K562 (cell line): ENCODE results near the gene LLPH. TPM values are rescaled to one million over a fixed set of nuclear protein-coding genes. Genes with fewer than 3 reads are reported as not detected.

Experiments
- CBFA2T3 ChIP-seq: fragments of 450-650 bp; IDR thresholded peaks from 2 replicates; pipeline ENCODE4 v1.6.1; 2017
- CCAR2 ChIP-seq: fragments of 200-400 bp; formaldehyde crosslinking; IDR thresholded peaks from 2 replicates; pipeline ENCODE4 v1.6.1; 2017; ENCODE audit warnings: mild to moderate bottlenecking, low read depth, low read length
- CCNT2 ChIP-seq: IDR thresholded peaks from 2 replicates; pipeline ENCODE4 v1.6.1; 2011; ENCODE audit warnings: borderline replicate concordance, low read depth, mild to moderate bottlenecking, moderate library complexity, mixed read lengths, low read length; ENCODE audit not compliant: insufficient read length; ENCODE audit errors: extremely low read depth
- CLOCK ChIP-seq: fragments of 250-450 bp; sonication (Bioruptor Pico); IDR thresholded peaks from 2 replicates; pipeline ENCODE4 v1.4.0; 2020; ENCODE audit warnings: mild to moderate bottlenecking, moderate library complexity, borderline replicate concordance
- FUS ChIP-seq: fragments of 200-400 bp; formaldehyde crosslinking; optimal IDR thresholded peaks from 2 replicates; pipeline ENCODE3; 2017; ENCODE audit warnings: low read depth, low read length
- KLF16 ChIP-seq: IDR thresholded peaks from 2 replicates; pipeline ENCODE4 v1.6.1; 2016; ENCODE audit warnings: antibody characterized with exemption
- MAFF ChIP-seq: IDR thresholded peaks from 2 replicates; pipeline ENCODE4 v1.6.1; 2012; ENCODE audit warnings: low read length, improper control_type of control experiment
- MAFK ChIP-seq: IDR thresholded peaks from 2 replicates; pipeline ENCODE4 v1.6.1; 2011; ENCODE audit warnings: low read length, improper control_type of control experiment
- PATZ1 ChIP-seq: fragments of 250-450 bp; sonication (Bioruptor Pico); IDR thresholded peaks from 2 replicates; pipeline ENCODE4 v1.5.0; 2020; ENCODE audit warnings: mild to moderate bottlenecking, borderline replicate concordance
- RAD51 ChIP-seq: fragments of 450-650 bp; IDR thresholded peaks from 2 replicates; pipeline ENCODE4 v1.7.1; 2016; ENCODE audit warnings: low read depth, mild to moderate bottlenecking, borderline replicate concordance
- SMARCE1 ChIP-seq: fragments of 450-650 bp; IDR thresholded peaks from 2 replicates; pipeline ENCODE4 v1.7.1; 2016; ENCODE audit warnings: mild to moderate bottlenecking
- STAT5B ChIP-seq: fragments of 250-450 bp; sonication (Bioruptor Pico); IDR thresholded peaks from 2 replicates; pipeline ENCODE4 v1.8.0; 2021; ENCODE audit warnings: mild to moderate bottlenecking, inconsistent platforms
- ZNF277 ChIP-seq: fragments of 250-450 bp; sonication (Bioruptor Pico); IDR thresholded peaks from 2 replicates; pipeline ENCODE4 v1.8.0; 2022; ENCODE audit warnings: inconsistent platforms, mild to moderate bottlenecking, moderate library complexity, borderline replicate concordance
- ZNF561 ChIP-seq: fragments of 450-650 bp; formaldehyde crosslinking; conservative IDR thresholded peaks from 2 replicates; pipeline ENCODE4 v1.4.0; 2020; ENCODE audit warnings: mild to moderate bottlenecking, moderate library complexity
- ZNF609 ChIP-seq: sonication (generic); formaldehyde crosslinking; IDR thresholded peaks from 2 replicates; pipeline ENCODE4 v1.8.1; 2023; ENCODE audit warnings: missing genetic modification reagents, mild to moderate bottlenecking, borderline replicate concordance
- ZNF75A ChIP-seq: fragments of 450-650 bp; formaldehyde crosslinking; IDR thresholded peaks from 2 replicates; pipeline ENCODE4 v1.4.0; 2020; ENCODE audit warnings: mild to moderate bottlenecking
- polyA plus RNA-seq, 8 experiments: library from polyadenylated mRNA; depleted of rRNA in 4 of 8; stranded (reverse) in 5 of 8; unstranded in 3 of 8; fragments of >200 nt; fragmentation: Nextera tagmentation in 2 of 8; fragmentation: Illumina TruSeq in 1 of 8; extraction: Ambion mirVana in 2 of 8; extraction: Trizol in 1 of 8; gene quantifications; 2 replicates each; pipeline versions ENCODE4 v1.2.1 to v1.2.3, GENCODE V29; 2011 to 2014; ENCODE audit warnings: inconsistent platforms in 1 of 8, missing spikeins in 1 of 8
- total RNA-seq, 7 experiments: library from RNA; depleted of rRNA in 6 of 7; stranded (reverse); fragments of >200 nt in 6 of 7; fragmentation: Illumina TruSeq in 2 of 7; extraction: Trizol in 2 of 7; gene quantifications; 2 replicates each; pipeline versions ENCODE4 v1.2.1 to v1.2.3, GENCODE V29; 2011 to 2021; ENCODE audit warnings: low replicate concordance in 1 of 7

The LLPH gene
- total and polyA plus RNA-seq, 9 of the 15 experiments (the other 6 are each of a cell fraction or from before 2014, with no cell fraction given) = 19.1 to 87.3 (median 59.6) TPM

GRCh38 chr12:66169221-66170170, 38.9 kb upstream of the LLPH start, which contains the start of gene TMBIM4 (continued):
- TF ChIP-seq ZNF609 (CRISPR knock-in tag) (no peak), PATZ1 (CRISPR knock-in tag) (no peak), FUS (no peak), RAD51 (0 out of 2 replicates have a peak, but pooled peaks have one; percentile 20), ZNF75A (CRISPR knock-in tag) (no peak), KLF16 (peak; percentile 14; the same call in 1 of the 2 replicates), MAFK (no peak), CLOCK (no peak), STAT5B (CRISPR knock-in tag) (no peak), MAFF (no peak), CCAR2 (no peak), CCNT2 (peak; percentile 37), CBFA2T3 (peak; percentile 14; the same call in 1 of the 2 replicates), SMARCE1 (0 out of 2 replicates have a peak, but pooled peaks have one; percentile 20), ZNF561 (no peak), ZNF277 (CRISPR knock-in tag) (no peak)
